Liver (tissue), 9 donors: Measurements from ENCODE around the gene GRK7. TPM values are rescaled to one million over a fixed set of nuclear protein-coding genes. Genes with fewer than 3 reads are reported as not detected.

Experiments
- DNase-seq: peaks from one replicate; pipeline ENCODE4 v3.0.0-alpha.2; 2017; ENCODE audit warnings: low spot score
- H3K27ac ChIP-seq, 2 donors: one replicate each; pipeline ENCODE4 v1.7.0; 2013; ENCODE audit warnings: inconsistent platforms in 2 of 2, low read length in 2 of 2, control low read depth in 1 of 2, low read depth in 1 of 2, mild to moderate bottlenecking in 1 of 2
- H3K27me3 ChIP-seq, 4 donors: one replicate each; pipeline versions ENCODE4 v1.6.1 to v1.7.0; 2013; ENCODE audit warnings: low read length in 3 of 4, inconsistent platforms in 1 of 4, mild to moderate bottlenecking in 1 of 4, moderate library complexity in 1 of 4; ENCODE audit not compliant: control insufficient read depth in 4 of 4, insufficient read depth in 4 of 4
- H3K36me3 ChIP-seq, 4 donors: one replicate each; pipeline versions ENCODE4 v1.6.1 to v1.7.0; 2013; ENCODE audit warnings: low read length in 3 of 4, mild to moderate bottlenecking in 3 of 4, low read depth in 1 of 4, moderate library complexity in 1 of 4; ENCODE audit not compliant: control insufficient read depth in 4 of 4, insufficient read depth in 3 of 4
- H3K4me1 ChIP-seq, 4 donors: one replicate each; pipeline versions ENCODE4 v1.6.1 to v1.7.0; 2013; ENCODE audit warnings: low read length in 3 of 4, mild to moderate bottlenecking in 3 of 4, moderate library complexity in 1 of 4; ENCODE audit not compliant: control insufficient read depth in 4 of 4, insufficient read depth in 4 of 4
- H3K4me3 ChIP-seq, 3 donors: one replicate each; pipeline versions ENCODE4 v1.6.1 to v1.7.0; 2013; ENCODE audit warnings: low read length in 3 of 3, control low read depth in 1 of 3, low read depth in 1 of 3, mild to moderate bottlenecking in 1 of 3
- H3K9ac ChIP-seq, 2 donors: one replicate each; pipeline ENCODE4 v1.7.0; 2013; ENCODE audit warnings: low read length in 2 of 2, mild to moderate bottlenecking in 2 of 2, moderate library complexity in 2 of 2, control low read depth in 1 of 2, low read depth in 1 of 2
- H3K9me3 ChIP-seq, 4 donors: one replicate each; pipeline versions ENCODE4 v1.6.1 to v1.7.0; 2013; ENCODE audit warnings: low read length in 3 of 4; ENCODE audit not compliant: control insufficient read depth in 4 of 4
- CTCF ChIP-seq: fragments of 150-350 bp; IDR thresholded peaks from 2 replicates; pipeline ENCODE4 v1.5.1; 2017; ENCODE audit warnings: improper control_type of control experiment, low read depth, low read length; ENCODE audit not compliant: missing input control
- EGR1 ChIP-seq, 2 donors: IDR thresholded peaks; 2 replicates each; pipeline ENCODE4 v1.6.1; 2016 to 2018; ENCODE audit warnings: antibody characterized with exemption in 2 of 2, low read depth in 2 of 2
- FOXA1 ChIP-seq: IDR thresholded peaks from 2 replicates; pipeline ENCODE4 v1.6.1; 2016; ENCODE audit warnings: antibody characterized with exemption
- FOXA2 ChIP-seq: IDR thresholded peaks from 2 replicates; pipeline ENCODE4 v1.6.1; 2016; ENCODE audit warnings: antibody characterized with exemption
- GABPA ChIP-seq, 2 donors: IDR thresholded peaks in 1 of 2; conservative IDR thresholded peaks in 1 of 2; 2 replicates each; pipeline ENCODE4 v1.6.1; 2016; ENCODE audit warnings: antibody characterized with exemption in 2 of 2, mild to moderate bottlenecking in 1 of 2, moderate library complexity in 1 of 2
- HNF4A ChIP-seq, 2 donors: conservative IDR thresholded peaks; 2 replicates each; pipeline ENCODE4 v1.6.1; 2016; ENCODE audit warnings: antibody characterized with exemption in 2 of 2, mild to moderate bottlenecking in 2 of 2
- HNF4G ChIP-seq: IDR thresholded peaks from 2 replicates; pipeline ENCODE4 v1.6.1; 2016; ENCODE audit warnings: antibody characterized with exemption
- JUND ChIP-seq, 2 donors: IDR thresholded peaks; 2 replicates each; pipeline ENCODE4 v1.6.1; 2016; ENCODE audit warnings: antibody characterized with exemption in 2 of 2
- MAX ChIP-seq: IDR thresholded peaks from 2 replicates; pipeline ENCODE4 v1.6.1; 2016; ENCODE audit warnings: antibody characterized with exemption
- NR2F2 ChIP-seq: IDR thresholded peaks from 2 replicates; pipeline ENCODE4 v1.6.1; 2016; ENCODE audit warnings: antibody characterized with exemption
- REST ChIP-seq: IDR thresholded peaks from 2 replicates; pipeline ENCODE4 v1.6.1; 2016; ENCODE audit warnings: antibody characterized with exemption, mild to moderate bottlenecking
- RXRA ChIP-seq, 2 donors: IDR thresholded peaks; 2 replicates each; pipeline ENCODE4 v1.6.1; 2017 to 2018; ENCODE audit warnings: antibody characterized with exemption in 2 of 2, mild to moderate bottlenecking in 1 of 2
- SP1 ChIP-seq: IDR thresholded peaks from 2 replicates; pipeline ENCODE4 v1.6.1; 2018; ENCODE audit warnings: antibody characterized with exemption, mild to moderate bottlenecking
- TAF1 ChIP-seq: conservative IDR thresholded peaks from 2 replicates; pipeline ENCODE4 v1.6.1; 2016; ENCODE audit warnings: antibody characterized with exemption, mild to moderate bottlenecking
- YY1 ChIP-seq: IDR thresholded peaks from 2 replicates; pipeline ENCODE4 v1.6.1; 2016; ENCODE audit warnings: antibody characterized with exemption, mild to moderate bottlenecking
- WGBS: extraction: QIAGEN DNeasy Blood & Tissue Kit; methylation state at CpG from one replicate; pipeline ENCODE4 v1.1.7; 2013; 5-methylcytosine and 5-hydroxymethylcytosine counted together
- polyA plus RNA-seq, 2 donors: library from polyadenylated mRNA; stranded (reverse) in 1 of 2; unstranded in 1 of 2; fragments of 200-250 nt in 1 of 2; fragments of >200 nt in 1 of 2; fragmentation: Nextera tagmentation in 1 of 2; extraction: Ambion mirVana in 1 of 2; gene quantifications; one replicate each; pipeline versions ENCODE4 v1.2.1 to v1.2.3, GENCODE V29; 2013 to 2015
- total RNA-seq, 2 donors: library from RNA; depleted of rRNA; stranded (reverse); fragments of >200 nt; gene quantifications; one replicate each; pipeline ENCODE4 v1.2.3, GENCODE V29; 2014
- TF ChIP-seq, protein P1 (sequence below): IDR thresholded peaks from 2 replicates; pipeline ENCODE4 v1.6.1; 2016; ENCODE audit warnings: antibody characterized with exemption
- donor health status: healthy.
- donor health status: healthy.
- donor health status: healthy.
- donor health status: healthy.
- donor health status: healthy.

GRK7 gene
- total and polyA plus RNA-seq, 4 donors, result 0.08 TPM; not detected in 3

GRCh38 chr3:141723255-141723654 lies 40.0 kb upstream of the GRK7 start:
- TF ChIP-seq RXRA (IDR thresholded peaks at IDR 0.05), result no peak
- TF ChIP-seq GABPA (IDR thresholded peaks at IDR 0.05 in 1 of 2, conservative IDR thresholded peaks at IDR 0.05 in 1 of 2), result no peak
- no peak for TF ChIP-seq NR2F2
- TF ChIP-seq TAF1, result no peak
- no peak for TF ChIP-seq HNF4G
- TF ChIP-seq HNF4A (conservative IDR thresholded peaks at IDR 0.05), result no peak
- TF ChIP-seq REST, result no peak
- no peak for TF ChIP-seq CTCF
- no peaks in the 10 kb centered on the region for H3K36me3 ChIP-seq
- no peaks in the 10 kb centered on the region for H3K27me3 ChIP-seq
- no peak for DNase-seq
- H3K27ac ChIP-seq, result no peak overlapping the region
- H3K9ac ChIP-seq, result no peak overlapping the region
- H3K4me3 ChIP-seq, result no peak overlapping the region
- H3K9me3 ChIP-seq, result no peaks in the 10 kb centered on the region
- H3K4me1 ChIP-seq, result no peaks in the 10 kb centered on the region

GRCh38 chr3:141724186-141724585 lies 39.0 kb upstream of the GRK7 start:
- 96% methylated on average over 1 of the region's 1 CpG for WGBS
- no peak for DNase-seq
- Histone ChIP-seq H3K9me3 (no peaks in the 10 kb centered on the region), H3K4me3 (no peak overlapping the region), H3K9ac (no peak overlapping the region), H3K4me1 (no peaks in the 10 kb centered on the region), H3K36me3 (no peaks in the 10 kb centered on the region), H3K27ac (no peak overlapping the region), H3K27me3 (no peaks in the 10 kb centered on the region)
- TF ChIP-seq JUND (IDR thresholded peaks at IDR 0.05) (no peak), FOXA2 (no peak), REST (no peak), TAF1 (no peak), HNF4A (conservative IDR thresholded peaks at IDR 0.05) (no peak), FOXA1 (no peak), RXRA (IDR thresholded peaks at IDR 0.05) (no peak), HNF4G (no peak), YY1 (no peak), SP1 (no peak), NR2F2 (no peak), EGR1 (IDR thresholded peaks at IDR 0.05; ENCODE audit: low read depth in 2 of 2) (no peak), GABPA (IDR thresholded peaks at IDR 0.05 in 1 of 2, conservative IDR thresholded peaks at IDR 0.05 in 1 of 2) (no peak), CTCF (no peak), MAX (no peak)
- TF ChIP-seq, protein P1, sequence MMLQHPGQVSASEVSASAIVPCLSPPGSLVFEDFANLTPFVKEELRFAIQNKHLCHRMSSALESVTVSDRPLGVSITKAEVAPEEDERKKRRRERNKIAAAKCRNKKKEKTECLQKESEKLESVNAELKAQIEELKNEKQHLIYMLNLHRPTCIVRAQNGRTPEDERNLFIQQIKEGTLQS, result no peak
